Hematopoietic multipotent progenitor cell treated with erythropoietin and hydrocortisone succinate and interleukin-3 and kit ligand, for 6 days (in vitro differentiated cells): ENCODE results near the gene CFAP299.
"Not testable (repeated sequence)": the region's sequence is repeated elsewhere in the genome, so short reads cannot be mapped to it uniquely, and the experiment has no call there.

Experiments used
- DNase-seq: peaks from one replicate; pipeline ENCODE4 v3.0.0-alpha.2; 2015

The CFAP299 gene

DNA sequence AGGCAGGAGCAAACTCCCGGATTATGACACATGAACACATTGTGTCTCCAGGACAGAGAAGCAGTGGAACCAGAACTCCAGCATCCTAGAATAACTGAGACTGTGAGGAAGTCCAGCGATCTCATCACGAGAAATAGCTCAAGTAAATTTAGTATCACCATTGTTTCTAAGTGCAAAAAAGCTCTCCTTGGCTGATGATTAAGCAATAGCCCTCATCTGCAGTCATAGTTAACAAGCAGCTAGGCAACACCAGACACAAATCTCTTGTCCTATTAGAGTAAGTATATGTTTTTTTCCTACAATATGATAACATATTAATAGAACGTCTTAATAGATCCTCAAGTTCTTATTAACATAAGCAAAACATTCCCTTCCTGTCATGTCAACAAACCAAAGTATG lies 2.4 kb upstream of the CFAP299 start:
- no peak for DNase-seq

DNA sequence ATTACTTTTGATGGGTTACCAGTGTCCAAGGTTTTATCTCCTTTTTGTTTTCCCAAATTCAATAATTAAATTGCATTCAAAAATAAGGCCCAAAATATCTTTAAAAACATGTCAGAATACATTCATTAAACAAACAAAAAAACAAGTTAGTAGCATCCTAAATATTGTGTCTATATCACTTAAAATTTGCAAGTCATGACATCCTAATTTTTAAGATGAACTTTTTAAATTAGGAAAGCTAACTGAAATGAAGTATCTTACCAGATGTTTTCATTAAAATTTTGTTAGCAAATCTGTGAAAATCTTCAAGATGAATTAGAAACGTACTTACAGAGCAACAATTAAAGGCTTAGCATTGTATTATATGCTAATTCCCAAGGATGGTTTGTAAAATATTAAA lies 962 bp upstream of the CFAP299 start:
- no peak for DNase-seq

DNA sequence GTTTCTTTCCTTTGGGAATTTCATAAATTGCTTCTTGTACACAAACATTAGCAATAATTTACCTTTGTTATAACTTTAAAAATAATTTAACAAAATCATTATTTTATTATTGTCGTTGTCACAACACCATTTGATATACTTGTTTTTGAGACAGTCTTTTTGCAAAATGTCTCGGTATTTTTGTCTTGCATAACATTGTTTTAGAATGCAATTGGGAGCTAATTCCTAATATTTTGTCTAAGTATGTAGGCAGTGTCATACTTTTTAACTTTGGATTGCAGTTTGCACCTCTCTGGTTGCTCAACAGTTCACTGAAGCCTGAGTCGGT lies 340 bp upstream of the CFAP299 start:
- DNase-seq, result no peak

DNA sequence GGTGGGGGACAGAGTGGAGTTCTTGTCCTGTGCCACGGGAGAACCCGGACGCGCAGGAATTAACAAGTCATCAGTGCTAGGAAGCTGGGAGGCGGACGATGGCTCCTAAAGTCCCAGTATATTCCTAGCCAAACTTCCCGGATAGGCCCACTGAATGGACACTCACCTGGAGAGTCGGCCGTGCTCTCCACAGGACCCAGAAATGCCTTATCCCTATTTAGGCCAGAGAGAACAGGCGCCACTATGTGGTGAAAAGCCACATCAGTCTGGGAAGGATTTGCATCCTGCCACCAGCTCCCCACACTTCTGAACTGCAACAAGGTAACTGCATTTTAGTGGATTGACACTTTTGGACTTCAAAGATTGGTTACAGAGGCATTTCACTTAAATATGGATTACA lies 1.1 kb downstream of the CFAP299 start:
- peak; percentile 29 for DNase-seq

DNA sequence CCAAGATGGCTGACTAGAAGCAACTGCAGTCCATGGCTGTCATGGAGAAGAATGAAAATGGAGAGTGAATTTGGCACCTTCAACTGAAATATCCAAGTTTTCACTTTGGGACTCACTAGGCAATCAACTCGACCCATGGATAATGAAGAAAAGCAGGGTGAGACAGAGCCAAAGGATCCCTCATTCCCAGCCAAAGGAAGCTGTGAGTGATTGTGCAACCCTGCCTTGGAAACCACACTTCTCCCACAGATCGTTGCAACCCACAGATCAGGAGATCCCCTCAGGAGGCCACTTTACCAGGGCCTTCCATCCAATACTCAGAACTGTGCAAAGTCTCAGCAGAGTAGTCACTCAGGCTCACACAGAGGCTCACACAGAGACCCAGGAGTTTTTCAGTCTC lies 4.5 kb downstream of the CFAP299 start:
- no peak for DNase-seq

DNA sequence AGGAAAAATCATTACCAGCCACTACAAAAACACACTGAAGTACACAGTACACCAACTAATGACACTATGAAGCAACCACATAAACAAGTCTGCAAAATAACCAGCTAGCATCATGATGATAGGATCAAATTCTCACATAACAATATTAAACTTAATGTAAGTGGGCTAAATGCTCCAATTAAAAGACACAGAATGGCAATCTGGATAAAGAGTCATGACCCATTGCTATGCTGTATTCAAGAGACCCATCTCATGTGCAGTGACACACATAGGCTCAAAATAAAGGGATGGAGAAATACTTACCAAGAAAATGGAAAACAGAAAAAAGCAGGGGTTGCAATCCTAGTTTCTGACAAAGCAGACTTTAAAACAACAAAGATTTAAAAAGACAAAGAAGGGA lies 7.2 kb downstream of the CFAP299 start:
- not testable (repeated sequence) for DNase-seq

DNA sequence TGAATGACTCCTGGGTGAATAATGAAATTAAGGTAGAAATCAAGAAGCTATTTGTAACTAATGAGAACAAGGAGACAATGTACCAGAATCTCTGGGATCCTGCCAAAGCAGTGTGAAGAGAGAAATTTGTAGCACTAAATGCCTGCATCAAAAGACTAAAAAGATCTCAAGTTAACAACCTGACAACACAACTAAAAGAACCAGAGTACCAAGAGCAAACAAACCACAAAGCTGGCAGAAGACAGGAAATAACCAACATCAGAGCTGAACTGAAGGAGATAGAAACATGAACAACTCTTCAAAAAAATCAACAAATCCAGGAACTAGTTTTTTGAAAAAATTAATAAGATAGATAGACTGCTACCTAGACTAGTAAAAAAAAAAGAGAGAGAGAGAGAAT lies 8.4 kb downstream of the CFAP299 start:
- DNase-seq, result no peak

DNA sequence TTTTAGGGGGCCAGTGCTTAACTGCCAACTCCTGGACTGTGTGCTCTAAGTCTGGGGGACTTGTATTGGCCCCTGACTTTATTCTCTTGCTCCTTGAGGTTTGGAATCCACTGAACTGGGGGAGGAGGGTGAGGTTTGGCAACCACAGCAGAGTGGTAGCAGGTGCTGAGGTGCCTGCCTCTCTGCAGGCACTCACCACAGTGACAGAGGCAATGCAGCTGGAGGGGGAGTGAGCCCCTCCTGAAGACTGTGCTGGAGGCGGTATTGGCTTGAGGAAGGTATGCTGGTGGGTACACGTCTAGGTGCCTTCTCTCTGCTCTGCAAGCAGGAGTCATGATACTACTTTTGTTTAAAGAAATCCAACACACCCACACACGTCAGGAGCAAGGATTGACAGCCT lies 24.6 kb downstream of the CFAP299 start:
- DNase-seq, result no peak

DNA sequence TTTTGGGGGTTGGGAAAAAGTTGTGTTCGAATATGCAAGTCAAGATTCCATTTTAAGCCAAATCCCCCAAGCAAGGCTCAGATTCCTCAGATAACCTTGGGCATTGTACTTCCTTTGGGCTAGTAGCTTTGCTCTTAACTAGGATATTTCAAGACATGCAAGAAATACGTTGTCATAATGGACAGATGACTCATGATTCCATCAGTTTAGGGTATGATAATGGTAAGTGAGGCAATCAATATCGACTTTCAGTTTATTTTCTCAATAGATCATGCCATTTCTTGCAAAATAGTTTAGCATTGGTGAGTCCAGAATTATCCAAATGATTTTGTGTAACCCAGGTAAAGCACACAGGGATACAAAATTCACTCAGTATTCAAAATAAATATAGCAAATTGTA lies 25.4 kb downstream of the CFAP299 start:
- no peak for DNase-seq

DNA sequence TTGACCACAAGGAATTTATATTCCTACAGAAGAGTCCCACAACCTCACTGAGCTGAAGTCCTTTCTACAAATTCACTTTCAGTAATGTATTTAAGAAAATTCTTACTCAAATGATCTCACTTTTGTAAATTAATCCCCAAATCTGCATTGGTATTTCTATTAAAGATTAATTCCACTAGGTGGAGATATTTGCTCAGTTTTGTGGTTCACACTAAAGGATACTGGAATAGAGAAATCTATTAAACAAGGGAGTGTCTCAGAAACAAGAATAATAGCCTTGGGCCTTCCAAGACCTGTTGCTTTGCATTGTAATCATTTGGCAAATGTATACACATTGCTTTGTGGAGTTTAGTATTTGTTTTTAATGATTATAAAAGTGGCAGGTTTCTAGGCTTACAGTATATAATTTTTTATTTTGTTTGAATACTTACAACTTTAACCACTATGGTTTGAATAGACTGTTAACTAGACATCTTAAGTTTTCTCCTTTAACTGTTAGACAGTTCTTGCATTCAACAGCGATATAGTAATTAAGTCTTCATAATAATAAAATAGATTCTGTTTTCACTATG lies 25.9 kb downstream of the CFAP299 start:
- peak; percentile 63 for DNase-seq

DNA sequence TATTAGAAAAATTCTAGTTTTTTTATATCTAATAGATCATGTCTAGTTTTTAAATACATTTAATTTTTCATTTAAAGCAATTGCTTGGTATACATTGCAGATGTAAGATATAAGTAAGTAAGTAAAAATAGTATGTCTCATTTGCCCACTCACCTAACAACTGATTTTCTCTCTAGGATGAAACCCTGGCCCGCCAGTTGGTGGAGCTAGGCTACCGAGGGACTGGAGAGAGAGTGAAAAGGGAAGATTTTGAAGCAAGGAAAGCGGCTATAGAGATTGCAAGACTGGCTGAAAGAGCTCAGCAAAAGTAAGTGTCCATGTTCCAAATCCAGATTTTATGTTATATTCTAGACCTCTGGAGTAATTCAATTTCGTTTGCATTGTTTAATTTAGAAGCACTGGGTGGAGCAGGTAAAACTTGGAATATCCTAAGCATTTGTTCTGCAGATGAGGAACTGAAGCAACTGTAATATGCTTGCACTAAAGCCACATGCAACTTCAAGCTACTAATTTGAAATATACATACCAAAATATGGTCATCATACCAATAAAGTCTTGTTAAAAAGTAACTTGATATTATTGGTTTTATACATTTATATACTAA lies 27.1 kb downstream of the CFAP299 start:
- DNase-seq, result peak; percentile 53

DNA sequence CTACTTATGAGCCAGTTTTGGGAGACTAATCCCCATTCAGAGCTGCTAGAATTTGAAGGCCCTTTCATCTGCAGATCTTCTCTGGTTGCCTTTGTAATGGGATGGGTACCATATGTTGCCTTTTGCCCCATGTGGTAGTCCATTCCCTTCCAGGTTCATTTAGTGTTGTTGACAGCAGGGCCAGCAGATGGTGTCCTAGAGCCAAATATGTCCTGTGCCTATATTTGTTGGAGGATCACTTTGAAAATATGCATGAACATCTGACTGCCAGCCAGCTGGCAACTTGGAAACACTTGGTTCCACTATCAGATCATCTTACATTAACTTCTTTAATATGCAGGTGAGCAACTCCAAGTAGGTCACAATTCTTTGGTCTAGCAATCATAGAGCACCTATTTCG lies 30.4 kb downstream of the CFAP299 start:
- DNase-seq, result peak; percentile 61

DNA sequence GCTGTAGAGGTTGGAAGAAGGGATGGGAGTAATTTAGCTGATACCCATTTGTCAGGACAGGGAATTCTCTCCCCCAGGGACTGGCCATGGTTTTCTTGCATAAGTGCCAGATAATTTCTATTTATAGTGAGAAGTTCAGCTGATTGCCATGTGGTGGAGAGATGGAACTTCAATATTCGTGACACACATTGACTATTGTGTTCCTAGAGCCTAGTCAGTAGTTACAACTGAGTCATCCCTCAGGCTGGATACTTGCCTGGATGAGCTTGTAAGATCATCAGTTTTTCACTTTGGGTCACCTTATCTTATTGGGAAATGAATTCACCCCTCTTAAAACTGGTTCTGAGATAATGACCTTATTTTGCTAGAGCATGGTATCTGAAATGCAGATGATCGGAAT lies 32.2 kb downstream of the CFAP299 start:
- DNase-seq, result no peak

DNA sequence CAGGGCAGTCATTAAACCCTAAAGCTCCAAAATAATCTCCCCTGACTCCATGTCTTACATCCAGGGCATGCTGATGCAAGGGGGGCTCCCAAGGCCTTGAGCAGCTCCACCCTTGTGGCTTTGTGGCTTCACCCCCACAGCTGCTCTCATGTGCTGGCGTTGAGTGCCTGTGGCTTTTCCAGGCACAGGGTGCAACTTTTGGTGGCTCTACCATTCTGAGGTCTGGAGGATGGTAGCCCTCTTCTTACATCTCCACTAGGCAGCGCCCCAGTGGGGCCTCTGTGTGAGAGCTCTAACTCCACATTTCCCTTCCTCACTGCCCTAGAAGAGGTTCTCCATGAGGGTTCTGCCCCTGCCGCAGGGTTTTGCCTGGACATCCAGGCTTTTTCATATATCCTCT lies 35.1 kb downstream of the CFAP299 start:
- no peak for DNase-seq

DNA sequence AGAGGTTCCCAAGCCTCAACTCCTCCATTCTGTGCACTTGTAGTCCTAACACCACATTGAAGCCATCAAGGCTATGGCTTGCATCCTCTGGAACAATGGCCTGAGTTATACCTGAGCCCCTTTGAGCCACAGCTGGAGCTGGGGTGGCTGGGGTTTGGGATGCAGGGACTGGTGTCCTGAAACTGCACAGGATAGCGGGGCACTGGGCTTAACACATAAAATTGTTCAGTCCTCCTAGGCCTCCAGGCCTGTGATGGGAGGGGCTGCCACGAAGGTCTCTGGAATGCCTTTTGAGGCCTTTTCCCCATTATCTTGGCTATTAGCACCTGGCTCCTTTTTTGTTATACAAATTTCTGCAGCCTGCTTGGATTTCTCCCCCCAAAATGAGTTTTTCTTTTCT lies 35.5 kb downstream of the CFAP299 start:
- DNase-seq, result no peak

DNA sequence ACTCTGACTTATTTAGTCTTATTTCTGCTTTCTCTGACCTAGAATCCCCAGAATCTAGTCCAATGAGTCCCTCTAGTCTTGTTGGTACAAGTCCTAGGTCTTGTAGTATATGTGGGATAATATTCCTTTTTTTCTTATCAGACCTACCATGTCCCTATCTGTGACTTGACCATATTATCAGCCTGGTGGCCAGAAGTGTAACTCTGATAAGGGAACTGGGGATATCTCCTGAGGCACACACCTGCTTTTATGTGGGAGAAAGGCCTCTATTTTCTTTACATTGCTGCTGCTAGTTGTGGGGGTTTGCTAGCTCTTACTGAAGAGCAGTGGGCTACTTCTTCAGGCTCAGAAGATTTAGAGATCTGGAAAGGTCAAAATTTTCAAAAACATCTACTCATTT lies 38.6 kb downstream of the CFAP299 start:
- DNase-seq, result no peak

DNA sequence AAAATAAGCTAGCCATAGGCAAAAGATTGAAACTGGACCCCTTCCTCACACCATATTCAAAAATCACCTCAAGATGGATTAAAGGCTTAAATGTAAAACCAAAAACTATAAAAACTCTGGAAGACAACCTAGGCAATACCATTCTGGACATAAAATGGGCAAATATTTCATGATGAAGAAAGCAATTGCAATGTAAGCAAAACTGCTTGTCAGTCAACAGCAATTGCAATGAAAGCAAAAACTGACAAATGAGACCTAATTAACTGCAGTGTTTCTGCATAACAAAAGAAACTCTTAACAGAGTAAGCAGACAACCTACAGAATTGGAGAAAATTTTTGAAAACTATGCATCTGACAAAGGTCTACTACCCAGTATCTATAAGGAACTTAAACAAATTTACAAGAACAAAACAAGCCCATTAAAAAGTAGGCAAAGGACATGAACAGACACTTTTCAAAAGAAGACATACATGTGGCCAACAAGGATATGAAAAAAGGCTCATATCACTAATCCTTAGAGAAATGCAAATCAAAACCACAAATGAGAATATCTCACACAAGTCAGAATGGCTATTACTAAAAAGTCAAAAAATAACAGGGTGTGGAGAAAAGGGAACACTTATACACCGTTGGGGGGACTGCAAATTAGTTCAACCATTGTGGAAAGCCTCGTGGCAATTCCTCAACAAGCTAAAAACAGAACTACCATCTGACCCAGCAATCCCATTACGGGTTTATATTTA lies 46.7 kb downstream of the CFAP299 start:
- no peak for DNase-seq

DNA sequence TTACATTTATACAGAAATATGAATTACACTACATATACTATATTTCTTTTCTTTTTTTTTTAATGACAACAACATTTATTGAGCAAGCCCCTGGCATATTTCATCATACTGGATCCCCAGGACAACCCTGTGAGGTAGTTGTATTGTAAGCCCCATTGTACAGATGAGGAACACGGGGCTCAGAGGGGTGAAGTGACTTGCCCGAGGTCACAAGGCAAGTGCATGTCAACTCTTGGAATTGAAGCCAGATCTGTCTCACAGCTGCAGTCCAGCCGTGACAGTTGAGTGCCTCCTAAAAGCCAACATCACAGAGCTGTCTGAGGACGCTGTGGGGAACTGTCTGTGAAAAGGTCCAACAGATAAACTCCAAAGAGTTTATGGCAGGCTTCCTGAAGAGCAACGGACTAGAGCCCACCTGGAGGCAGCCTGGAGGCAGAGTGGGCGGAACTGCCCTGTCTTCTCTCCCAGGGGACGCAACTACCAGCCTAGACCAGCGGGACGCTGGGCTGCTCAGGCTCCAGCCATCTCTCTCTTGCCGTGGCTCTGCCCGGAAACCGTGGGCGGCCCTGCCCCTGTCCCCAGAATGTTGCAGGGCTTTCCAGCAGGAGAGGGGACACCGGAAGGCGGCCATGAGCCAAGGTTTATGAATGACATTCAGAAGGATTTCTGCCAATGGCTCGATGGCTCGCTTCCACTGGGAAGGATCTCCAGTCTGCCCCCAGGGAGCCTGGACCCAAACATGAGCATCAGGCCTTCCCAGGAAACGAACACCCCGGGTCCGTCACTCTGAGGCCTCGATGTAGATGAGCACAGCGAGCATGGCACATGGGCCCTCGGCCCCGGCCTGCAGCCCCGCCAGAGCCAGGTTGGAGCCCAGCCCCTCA lies 50.1 kb downstream of the CFAP299 start:
- DNase-seq, result no peak

DNA sequence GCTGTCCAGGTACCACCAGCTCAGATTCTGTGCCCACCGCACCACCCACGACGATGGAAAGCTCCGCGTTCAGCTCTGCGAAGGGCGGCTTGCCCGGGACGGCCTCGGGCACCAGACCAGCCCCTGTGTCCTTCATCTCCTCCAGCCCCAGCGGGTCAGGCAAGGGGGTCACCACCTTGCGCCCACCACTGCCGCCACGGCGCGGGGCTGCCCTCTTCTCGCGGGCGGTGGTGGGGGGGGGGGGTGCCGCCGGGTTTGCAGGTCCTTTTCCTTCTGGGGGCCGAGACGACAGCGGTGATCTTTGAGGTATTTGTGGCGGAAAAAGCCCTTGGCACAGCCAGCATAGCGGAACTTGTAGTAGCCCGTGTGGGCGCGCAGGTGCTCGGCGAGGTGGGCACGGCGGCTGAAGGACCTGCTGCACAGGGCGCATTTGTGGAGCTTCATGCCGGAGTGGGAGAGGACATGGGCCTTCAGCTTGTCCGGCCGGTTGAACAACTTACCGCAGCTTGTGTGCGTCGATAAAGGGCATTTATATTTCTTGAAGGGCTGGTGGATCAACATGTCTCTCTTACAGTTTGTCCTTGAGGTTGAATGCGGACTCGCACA lies 50.9 kb downstream of the CFAP299 start:
- DNase-seq, result no peak

DNA sequence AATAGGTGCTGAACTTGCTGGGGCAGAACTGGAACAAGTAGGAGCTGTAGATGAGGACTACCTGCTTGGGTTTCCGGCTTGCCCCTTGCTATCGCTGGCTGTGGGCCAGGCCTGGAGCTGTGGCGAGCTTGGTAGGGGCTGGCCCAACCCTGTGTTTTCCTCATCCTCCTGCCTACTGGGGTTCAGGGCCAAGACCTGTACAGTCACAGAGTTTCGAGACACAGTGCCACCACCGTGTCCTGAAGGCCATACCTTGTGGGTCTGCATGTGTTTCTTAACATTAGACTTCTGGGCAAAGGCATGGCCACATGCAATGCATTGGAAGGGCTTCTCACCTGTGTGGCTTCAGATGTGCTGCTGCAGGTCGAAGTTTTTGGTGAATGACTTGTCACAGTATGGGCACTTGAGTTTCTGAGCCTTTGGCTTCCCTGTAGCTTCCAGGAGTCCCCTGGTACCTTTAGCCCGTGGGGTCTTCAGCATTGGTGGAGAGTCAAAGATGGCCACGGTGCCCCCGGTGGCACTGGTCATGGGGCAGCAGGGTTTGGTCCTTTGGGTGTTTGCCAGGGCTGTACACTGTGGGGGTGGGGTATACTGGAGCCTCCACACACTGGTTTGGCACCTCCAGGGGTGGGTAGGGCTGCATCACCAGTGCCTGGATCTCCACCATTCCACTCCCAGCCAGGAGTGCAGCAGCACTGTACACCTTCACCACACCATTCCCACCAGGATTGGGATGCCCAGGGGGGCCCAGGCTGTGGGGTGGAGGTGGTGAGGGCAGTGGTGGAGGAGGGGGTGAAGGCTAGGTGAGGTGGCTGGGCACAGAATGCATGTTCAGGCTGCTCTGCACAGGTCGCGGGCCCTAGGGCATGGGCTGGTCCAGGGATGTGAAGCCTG lies 52.1 kb downstream of the CFAP299 start:
- DNase-seq, result no peak

DNA sequence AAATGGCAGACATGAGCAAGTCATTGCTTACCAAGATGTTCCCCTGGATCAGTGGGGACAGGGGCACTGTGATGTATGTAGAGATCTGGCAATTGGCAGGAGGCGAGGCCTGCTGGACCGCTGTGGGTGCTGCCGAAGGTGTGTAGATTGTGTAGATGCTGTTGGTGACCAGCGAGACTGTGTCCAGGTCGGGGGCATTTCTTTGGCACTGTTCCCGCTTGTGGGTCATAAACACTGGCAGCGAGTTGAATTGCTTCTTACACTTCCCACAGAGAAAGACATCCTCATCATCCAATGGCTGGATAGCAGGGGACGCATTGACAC lies 52.7 kb downstream of the CFAP299 start:
- DNase-seq, result no peak

DNA sequence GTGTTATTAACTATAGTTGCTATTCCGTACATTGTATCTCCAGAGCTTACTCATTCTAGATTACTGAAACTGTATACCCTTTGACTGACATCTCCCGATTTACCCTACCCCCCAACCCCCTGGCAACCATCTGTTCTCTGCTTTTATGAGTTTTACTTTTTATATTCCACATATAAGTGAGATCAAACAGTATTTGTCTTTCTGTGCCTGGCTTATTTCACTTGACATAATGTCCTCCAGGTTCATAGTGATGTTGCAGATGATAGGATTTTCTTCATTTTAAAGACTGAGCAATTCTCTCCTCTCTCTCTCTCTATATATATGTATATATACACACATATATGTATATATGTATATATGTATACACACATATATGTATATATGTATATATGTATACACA lies 54.6 kb downstream of the CFAP299 start:
- no peak for DNase-seq
